Measurements from ENCODE around the gene PSMC2.

DNA sequence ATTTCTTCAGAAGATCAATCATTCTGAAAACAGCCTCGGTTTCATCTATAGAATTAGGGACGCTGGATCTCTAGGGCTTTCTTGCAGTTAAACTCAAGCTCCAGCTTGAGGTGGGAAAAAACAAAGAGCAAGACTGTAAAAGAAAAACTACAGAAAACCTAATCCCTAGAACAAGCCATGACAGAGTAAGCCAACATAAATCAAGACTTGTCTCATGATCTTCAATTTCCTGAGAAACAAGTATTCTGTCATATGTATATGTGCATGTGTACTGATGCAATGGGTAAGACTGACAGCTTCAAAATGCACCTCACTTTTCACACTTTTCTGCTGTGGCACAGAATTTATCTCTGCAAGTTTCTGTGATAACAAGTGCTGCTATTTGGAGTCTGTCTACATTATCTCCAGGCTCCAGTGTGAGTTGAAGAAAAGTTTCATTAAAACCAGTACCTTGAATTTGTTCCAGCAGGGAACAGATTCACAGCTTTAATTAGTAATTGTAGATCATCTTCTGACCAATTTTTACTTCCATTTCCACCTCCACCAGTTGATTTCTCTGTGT lies 31.0 kb upstream of the PSMC2 start:
- TF ChIP-seq CHD4 (IDR thresholded peaks at IDR 0.05) (no peak), RBBP5 (conservative IDR thresholded peaks at IDR 0.05) (no peak), ZSCAN29 (IDR thresholded peaks at IDR 0.05) (no peak), CHD2 (IDR thresholded peaks at IDR 0.05; ENCODE audit: borderline replicate concordance, low read depth, low read length) (no peak), FOXK2 (IDR thresholded peaks at IDR 0.05) (no peak), KDM1A (IDR thresholded peaks at IDR 0.05; ENCODE audit: borderline replicate concordance) (no peak), SMAD5 (IDR thresholded peaks at IDR 0.05; ENCODE audit: low read depth) (no peak)
- TF ChIP-seq, protein P1, sequence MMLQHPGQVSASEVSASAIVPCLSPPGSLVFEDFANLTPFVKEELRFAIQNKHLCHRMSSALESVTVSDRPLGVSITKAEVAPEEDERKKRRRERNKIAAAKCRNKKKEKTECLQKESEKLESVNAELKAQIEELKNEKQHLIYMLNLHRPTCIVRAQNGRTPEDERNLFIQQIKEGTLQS (IDR thresholded peaks at IDR 0.05; ENCODE audit: borderline replicate concordance, extremely low read depth, low read depth, low read length): no peak
- TF ChIP-seq, protein P2, sequence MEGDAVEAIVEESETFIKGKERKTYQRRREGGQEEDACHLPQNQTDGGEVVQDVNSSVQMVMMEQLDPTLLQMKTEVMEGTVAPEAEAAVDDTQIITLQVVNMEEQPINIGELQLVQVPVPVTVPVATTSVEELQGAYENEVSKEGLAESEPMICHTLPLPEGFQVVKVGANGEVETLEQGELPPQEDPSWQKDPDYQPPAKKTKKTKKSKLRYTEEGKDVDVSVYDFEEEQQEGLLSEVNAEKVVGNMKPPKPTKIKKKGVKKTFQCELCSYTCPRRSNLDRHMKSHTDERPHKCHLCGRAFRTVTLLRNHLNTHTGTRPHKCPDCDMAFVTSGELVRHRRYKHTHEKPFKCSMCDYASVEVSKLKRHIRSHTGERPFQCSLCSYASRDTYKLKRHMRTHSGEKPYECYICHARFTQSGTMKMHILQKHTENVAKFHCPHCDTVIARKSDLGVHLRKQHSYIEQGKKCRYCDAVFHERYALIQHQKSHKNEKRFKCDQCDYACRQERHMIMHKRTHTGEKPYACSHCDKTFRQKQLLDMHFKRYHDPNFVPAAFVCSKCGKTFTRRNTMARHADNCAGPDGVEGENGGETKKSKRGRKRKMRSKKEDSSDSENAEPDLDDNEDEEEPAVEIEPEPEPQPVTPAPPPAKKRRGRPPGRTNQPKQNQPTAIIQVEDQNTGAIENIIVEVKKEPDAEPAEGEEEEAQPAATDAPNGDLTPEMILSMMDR (IDR thresholded peaks at IDR 0.05 in 2 of 3, conservative IDR thresholded peaks at IDR 0.05 in 1 of 3; ENCODE audit: control insufficient read depth in 2 of 3, extremely low read depth in 1 of 3, insufficient read depth in 1 of 3, low read depth in 3 of 3, low read length in 3 of 3): no peak
- TF ChIP-seq, protein P3, sequence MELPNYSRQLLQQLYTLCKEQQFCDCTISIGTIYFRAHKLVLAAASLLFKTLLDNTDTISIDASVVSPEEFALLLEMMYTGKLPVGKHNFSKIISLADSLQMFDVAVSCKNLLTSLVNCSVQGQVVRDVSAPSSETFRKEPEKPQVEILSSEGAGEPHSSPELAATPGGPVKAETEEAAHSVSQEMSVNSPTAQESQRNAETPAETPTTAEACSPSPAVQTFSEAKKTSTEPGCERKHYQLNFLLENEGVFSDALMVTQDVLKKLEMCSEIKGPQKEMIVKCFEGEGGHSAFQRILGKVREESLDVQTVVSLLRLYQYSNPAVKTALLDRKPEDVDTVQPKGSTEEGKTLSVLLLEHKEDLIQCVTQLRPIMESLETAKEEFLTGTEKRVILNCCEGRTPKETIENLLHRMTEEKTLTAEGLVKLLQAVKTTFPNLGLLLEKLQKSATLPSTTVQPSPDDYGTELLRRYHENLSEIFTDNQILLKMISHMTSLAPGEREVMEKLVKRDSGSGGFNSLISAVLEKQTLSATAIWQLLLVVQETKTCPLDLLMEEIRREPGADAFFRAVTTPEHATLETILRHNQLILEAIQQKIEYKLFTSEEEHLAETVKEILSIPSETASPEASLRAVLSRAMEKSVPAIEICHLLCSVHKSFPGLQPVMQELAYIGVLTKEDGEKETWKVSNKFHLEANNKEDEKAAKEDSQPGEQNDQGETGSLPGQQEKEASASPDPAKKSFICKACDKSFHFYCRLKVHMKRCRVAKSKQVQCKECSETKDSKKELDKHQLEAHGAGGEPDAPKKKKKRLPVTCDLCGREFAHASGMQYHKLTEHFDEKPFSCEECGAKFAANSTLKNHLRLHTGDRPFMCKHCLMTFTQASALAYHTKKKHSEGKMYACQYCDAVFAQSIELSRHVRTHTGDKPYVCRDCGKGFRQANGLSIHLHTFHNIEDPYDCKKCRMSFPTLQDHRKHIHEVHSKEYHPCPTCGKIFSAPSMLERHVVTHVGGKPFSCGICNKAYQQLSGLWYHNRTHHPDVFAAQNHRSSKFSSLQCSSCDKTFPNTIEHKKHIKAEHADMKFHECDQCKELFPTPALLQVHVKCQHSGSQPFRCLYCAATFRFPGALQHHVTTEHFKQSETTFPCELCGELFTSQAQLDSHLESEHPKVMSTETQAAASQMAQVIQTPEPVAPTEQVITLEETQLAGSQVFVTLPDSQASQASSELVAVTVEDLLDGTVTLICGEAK (IDR thresholded peaks at IDR 0.05; ENCODE audit: borderline replicate concordance): no peak
